ENCODE results near the gene OMG. TPM values are rescaled to one million over a fixed set of nuclear protein-coding genes. Genes with fewer than 3 reads are reported as not detected.

Gene OMG
- total and polyA plus RNA-seq, 2 donors (not counting 1 experiment from before 2014, with no cell fraction given), result 17.3 to 26.8 TPM

DNA sequence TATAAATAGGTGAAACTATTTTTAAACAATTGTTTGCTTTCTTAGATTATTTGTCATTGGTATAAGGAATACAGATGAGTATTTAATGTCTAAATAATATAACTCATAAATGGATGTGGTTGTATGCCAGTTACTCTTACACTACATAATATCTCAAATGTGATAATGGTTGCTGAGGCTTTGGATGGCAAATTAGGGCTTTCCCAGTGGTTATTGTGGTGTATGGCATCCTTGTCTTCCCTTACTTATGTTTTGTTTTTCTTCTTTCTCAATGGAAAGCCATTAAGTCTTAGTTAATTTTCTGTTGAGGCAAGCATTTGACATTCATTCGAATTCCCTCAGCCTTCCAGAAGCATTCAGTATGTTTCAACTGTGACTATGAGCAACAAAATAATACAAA lies 10.5 kb downstream of the OMG start:
- H3K27ac ChIP-seq (ENCODE audit: insufficient read depth, low read length), result no peak overlapping the region
- TF ChIP-seq EZH2 (IDR thresholded peaks at IDR 0.05; ENCODE audit: low read length, missing control alignments), result no peak
- TF ChIP-seq, protein P1, sequence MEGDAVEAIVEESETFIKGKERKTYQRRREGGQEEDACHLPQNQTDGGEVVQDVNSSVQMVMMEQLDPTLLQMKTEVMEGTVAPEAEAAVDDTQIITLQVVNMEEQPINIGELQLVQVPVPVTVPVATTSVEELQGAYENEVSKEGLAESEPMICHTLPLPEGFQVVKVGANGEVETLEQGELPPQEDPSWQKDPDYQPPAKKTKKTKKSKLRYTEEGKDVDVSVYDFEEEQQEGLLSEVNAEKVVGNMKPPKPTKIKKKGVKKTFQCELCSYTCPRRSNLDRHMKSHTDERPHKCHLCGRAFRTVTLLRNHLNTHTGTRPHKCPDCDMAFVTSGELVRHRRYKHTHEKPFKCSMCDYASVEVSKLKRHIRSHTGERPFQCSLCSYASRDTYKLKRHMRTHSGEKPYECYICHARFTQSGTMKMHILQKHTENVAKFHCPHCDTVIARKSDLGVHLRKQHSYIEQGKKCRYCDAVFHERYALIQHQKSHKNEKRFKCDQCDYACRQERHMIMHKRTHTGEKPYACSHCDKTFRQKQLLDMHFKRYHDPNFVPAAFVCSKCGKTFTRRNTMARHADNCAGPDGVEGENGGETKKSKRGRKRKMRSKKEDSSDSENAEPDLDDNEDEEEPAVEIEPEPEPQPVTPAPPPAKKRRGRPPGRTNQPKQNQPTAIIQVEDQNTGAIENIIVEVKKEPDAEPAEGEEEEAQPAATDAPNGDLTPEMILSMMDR (conservative IDR thresholded peaks at IDR 0.05 in 1 of 2, IDR thresholded peaks at IDR 0.05 in 1 of 2; ENCODE audit: low read depth in 1 of 2, low read length in 2 of 2), result no peak
- H3K79me2 ChIP-seq (ENCODE audit: control insufficient read depth, insufficient read depth, low read length), result no peaks in the 10 kb centered on the region
- DNase-seq (ENCODE audit: low read depth in 2 of 2), result no peak
- peaks cover 2% of the 10 kb centered on the region for H3K4me1 ChIP-seq (ENCODE audit: control insufficient read depth, extremely low read depth, insufficient read depth, low read length)
- H3K27me3 ChIP-seq (ENCODE audit: control insufficient read depth, insufficient read depth, low read length), result no peaks in the 10 kb centered on the region
- no peak overlapping the region for H3K4me3 ChIP-seq (replicated peaks in 1 of 4; ENCODE audit: control extremely low read depth in 1 of 4, insufficient read depth in 1 of 4, low read depth in 3 of 4, low read length in 4 of 4)
- no peaks in the 10 kb centered on the region for H4K20me1 ChIP-seq (ENCODE audit: control insufficient read depth, extremely low read depth, insufficient read depth, low read length)
- H3K9me3 ChIP-seq (ENCODE audit: control insufficient read depth, insufficient read depth, low read depth, low read length), result no peaks in the 10 kb centered on the region
- no peak overlapping the region for H2AFZ ChIP-seq (ENCODE audit: low read length)
- no peak overlapping the region for H3K4me2 ChIP-seq (ENCODE audit: extremely low read depth, insufficient read depth, low read length)
- no peaks in the 10 kb centered on the region for H3K36me3 ChIP-seq (ENCODE audit: control insufficient read depth, insufficient read depth, low read length)
- H3K9ac ChIP-seq (ENCODE audit: insufficient read depth, low read length), result no peak overlapping the region

DNA sequence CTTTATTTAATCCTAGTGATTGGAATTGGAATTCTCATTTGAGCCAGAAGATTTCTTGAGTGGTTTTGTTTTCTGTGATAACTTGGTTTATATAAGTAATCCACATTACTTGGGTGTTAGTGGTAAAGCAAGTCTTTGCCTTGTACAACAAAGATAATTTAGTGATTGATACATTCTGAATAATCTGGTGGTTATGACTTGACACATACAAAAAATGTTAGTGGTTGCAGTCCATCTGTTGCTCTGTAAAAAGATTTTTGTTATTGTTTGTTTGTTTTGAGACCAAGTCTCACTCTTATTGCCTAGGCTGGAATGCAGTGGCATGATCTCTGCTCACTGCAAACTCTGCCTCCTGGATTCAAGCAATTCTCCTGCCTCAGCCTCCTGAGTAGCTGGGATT lies 13.2 kb downstream of the OMG start:
- Histone ChIP-seq H3K79me2 (ENCODE audit: control insufficient read depth, insufficient read depth, low read length) (no peaks in the 10 kb centered on the region), H3K27me3 (ENCODE audit: control insufficient read depth, insufficient read depth, low read length) (no peaks in the 10 kb centered on the region), H2AFZ (ENCODE audit: low read length) (no peak overlapping the region), H3K4me2 (ENCODE audit: extremely low read depth, insufficient read depth, low read length) (no peak overlapping the region), H3K27ac (ENCODE audit: insufficient read depth, low read length) (no peak overlapping the region), H3K9ac (ENCODE audit: insufficient read depth, low read length) (no peak overlapping the region), H3K4me1 (ENCODE audit: control insufficient read depth, extremely low read depth, insufficient read depth, low read length) (no peaks in the 10 kb centered on the region), H3K4me3 (replicated peaks in 1 of 4; ENCODE audit: control extremely low read depth in 1 of 4, insufficient read depth in 1 of 4, low read depth in 3 of 4, low read length in 4 of 4) (no peak overlapping the region), H4K20me1 (ENCODE audit: control insufficient read depth, extremely low read depth, insufficient read depth, low read length) (no peaks in the 10 kb centered on the region), H3K9me3 (ENCODE audit: control insufficient read depth, insufficient read depth, low read depth, low read length) (no peaks in the 10 kb centered on the region), H3K36me3 (ENCODE audit: control insufficient read depth, insufficient read depth, low read length) (no peaks in the 10 kb centered on the region)
- TF ChIP-seq, protein P1 (conservative IDR thresholded peaks at IDR 0.05 in 1 of 2, IDR thresholded peaks at IDR 0.05 in 1 of 2; ENCODE audit: low read depth in 1 of 2, low read length in 2 of 2), result no peak
- no peak for TF ChIP-seq EZH2 (IDR thresholded peaks at IDR 0.05; ENCODE audit: low read length, missing control alignments)
- peak in 1 of 2 donors; percentile 26 for DNase-seq (ENCODE audit: low read depth in 2 of 2)

DNA sequence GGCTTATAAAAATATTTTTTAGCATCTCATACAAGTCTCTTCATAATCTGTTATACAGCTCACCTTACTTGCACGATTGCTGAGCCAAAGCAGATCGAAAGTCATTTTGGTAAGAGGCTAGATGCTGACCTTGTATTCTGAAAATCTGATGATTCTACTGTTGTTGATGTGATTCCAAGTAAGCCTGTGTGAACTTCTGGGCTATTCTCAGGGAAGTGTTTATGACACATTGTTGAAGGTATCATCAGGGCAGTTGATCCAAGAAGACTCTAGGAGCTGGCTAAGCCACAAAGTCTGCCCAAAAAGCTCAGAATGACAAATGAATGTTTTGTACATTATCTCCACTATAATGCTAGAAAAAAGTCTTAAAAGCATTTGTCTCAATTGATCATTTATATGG lies 16.0 kb downstream of the OMG start:
- H2AFZ ChIP-seq (ENCODE audit: low read length), result no peak overlapping the region
- H3K4me1 ChIP-seq (ENCODE audit: control insufficient read depth, extremely low read depth, insufficient read depth, low read length), result no peaks in the 10 kb centered on the region
- no peaks in the 10 kb centered on the region for H3K27me3 ChIP-seq (ENCODE audit: control insufficient read depth, insufficient read depth, low read length)
- no peak overlapping the region for H3K27ac ChIP-seq (ENCODE audit: insufficient read depth, low read length)
- H3K36me3 ChIP-seq (ENCODE audit: control insufficient read depth, insufficient read depth, low read length), result no peaks in the 10 kb centered on the region
- TF ChIP-seq EZH2 (IDR thresholded peaks at IDR 0.05; ENCODE audit: low read length, missing control alignments), result no peak
- TF ChIP-seq, protein P1 (conservative IDR thresholded peaks at IDR 0.05 in 1 of 2, IDR thresholded peaks at IDR 0.05 in 1 of 2; ENCODE audit: low read depth in 1 of 2, low read length in 2 of 2), result no peak
- no peaks in the 10 kb centered on the region for H4K20me1 ChIP-seq (ENCODE audit: control insufficient read depth, extremely low read depth, insufficient read depth, low read length)
- H3K79me2 ChIP-seq (ENCODE audit: control insufficient read depth, insufficient read depth, low read length), result no peaks in the 10 kb centered on the region
- H3K4me2 ChIP-seq (ENCODE audit: extremely low read depth, insufficient read depth, low read length), result no peak overlapping the region
- DNase-seq (ENCODE audit: low read depth in 2 of 2), result no peak
- no peaks in the 10 kb centered on the region for H3K9me3 ChIP-seq (ENCODE audit: control insufficient read depth, insufficient read depth, low read depth, low read length)
- H3K4me3 ChIP-seq (replicated peaks in 1 of 4; ENCODE audit: control extremely low read depth in 1 of 4, insufficient read depth in 1 of 4, low read depth in 3 of 4, low read length in 4 of 4), result no peak overlapping the region
- H3K9ac ChIP-seq (ENCODE audit: insufficient read depth, low read length), result no peak overlapping the region
